GM23338 (cell line): Measurements from ENCODE around the gene TRIP4.

Experiments used
- CTCF ChIP-seq, 2 experiments: fragments of 200-600 bp in 1 of 2; sonication (generic) in 1 of 2; conservative IDR thresholded peaks; 2 replicates each; pipeline versions ENCODE4 v1.5.1 to v1.6.1; 2016 to 2017; ENCODE audit warnings: antibody characterized with exemption in 2 of 2, low read depth in 2 of 2, mild to moderate bottlenecking in 2 of 2, moderate library complexity in 1 of 2
- EZH2 ChIP-seq: fragments of 200-600 bp; sonication (generic); IDR thresholded peaks from one replicate; pipeline ENCODE4 v1.8.0; 2017; ENCODE audit warnings: antibody characterized with exemption, mild to moderate bottlenecking, low read depth; ENCODE audit not compliant: unreplicated experiment
- EZH2phosphoT487 ChIP-seq: fragments of 200-600 bp; sonication (generic); IDR thresholded peaks from one replicate; pipeline ENCODE4 v1.8.1; 2018; ENCODE audit warnings: antibody characterized with exemption; ENCODE audit not compliant: unreplicated experiment
- JUNB ChIP-seq: IDR thresholded peaks from one replicate; pipeline ENCODE4 v1.6.1; 2016; ENCODE audit warnings: antibody characterized with exemption; ENCODE audit not compliant: unreplicated experiment
- POLR2AphosphoS5 ChIP-seq: IDR thresholded peaks from 2 replicates; pipeline ENCODE4 v1.6.1; 2016; ENCODE audit warnings: antibody characterized with exemption, low read depth
- REST ChIP-seq: IDR thresholded peaks from one replicate; pipeline ENCODE4 v1.6.1; 2018; ENCODE audit warnings: antibody characterized with exemption; ENCODE audit not compliant: unreplicated experiment

GRCh38 chr15:64454282-64454681 lies 66.6 kb downstream of the TRIP4 start:
- TF ChIP-seq CTCF (conservative IDR thresholded peaks at IDR 0.05; ENCODE audit: low read depth in 2 of 2) (no peak), EZH2phosphoT487 (no peak), POLR2AphosphoS5 (no peak), JUNB (no peak), REST (no peak), EZH2 (no peak)
